ENCODE measurements around the gene APBB2.

APBB2 gene

GRCh38 chr4:41174444-41174843 lies 39.9 kb downstream of the APBB2 start:
- Histone ChIP-seq H3K79me2 (ENCODE audit: insufficient read depth, low read depth) (no peaks in the 10 kb centered on the region), H4K20me1 (ENCODE audit: insufficient read depth) (no peaks in the 10 kb centered on the region), H3K27ac (no peak overlapping the region), H3K36me3 (ENCODE audit: insufficient read depth) (no peaks in the 10 kb centered on the region), H3K9ac (no peak overlapping the region), H3K4me3 (IDR thresholded peaks at IDR 0.05; ENCODE audit: insufficient read depth, low read depth, low read length) (no peak overlapping the region), H3K4me1 (ENCODE audit: low read depth, poor library complexity, severe bottlenecking) (peaks cover 19% of the 10 kb centered on the region), H2AFZ (ENCODE audit: low read depth) (no peak overlapping the region), H3K4me2 (no peak overlapping the region), H3K27me3 (ENCODE audit: insufficient read depth, low read depth) (no peaks in the 10 kb centered on the region)
- TF ChIP-seq CTCF (conservative IDR thresholded peaks at IDR 0.05; ENCODE audit: low read depth, low read length), result no peak

DNA sequence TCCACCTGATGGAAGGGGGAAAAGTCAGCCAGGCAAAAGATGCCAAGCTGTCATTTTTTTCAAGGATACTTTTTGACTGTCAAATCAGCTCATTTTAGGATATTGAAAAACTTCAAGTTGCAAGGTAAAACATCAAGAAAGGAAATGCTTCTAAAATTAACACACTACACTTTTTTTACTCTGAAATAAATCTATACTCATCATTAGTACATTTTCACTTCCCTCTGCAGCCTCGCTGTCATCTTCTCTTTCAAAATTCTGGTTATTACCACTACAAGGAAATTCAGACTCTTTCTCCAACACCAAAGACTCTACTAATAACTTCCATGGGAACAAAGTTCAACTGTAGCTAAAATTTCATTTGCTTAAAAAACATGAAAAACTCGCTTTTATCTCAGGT lies 41.6 kb downstream of the APBB2 start:
- H3K79me2 ChIP-seq (ENCODE audit: insufficient read depth, low read depth), result no peaks in the 10 kb centered on the region

GRCh38 chr4:41169256-41169800 lies 45.0 kb downstream of the APBB2 start:
- no peak for TF ChIP-seq CTCF (conservative IDR thresholded peaks at IDR 0.05; ENCODE audit: low read depth, low read length)
- H4K20me1 ChIP-seq (ENCODE audit: insufficient read depth), result no peaks in the 10 kb centered on the region
- no peaks in the 10 kb centered on the region for H3K36me3 ChIP-seq (ENCODE audit: insufficient read depth)
- H3K9ac ChIP-seq, result no peak overlapping the region
- H3K4me3 ChIP-seq (IDR thresholded peaks at IDR 0.05; ENCODE audit: insufficient read depth, low read depth, low read length), result no peak overlapping the region
- no peaks in the 10 kb centered on the region for H3K27me3 ChIP-seq (ENCODE audit: insufficient read depth, low read depth)
- no peaks in the 10 kb centered on the region for H3K79me2 ChIP-seq (ENCODE audit: insufficient read depth, low read depth)
- H3K4me1 ChIP-seq (ENCODE audit: low read depth, poor library complexity, severe bottlenecking), result no peaks in the 10 kb centered on the region
- H3K4me2 ChIP-seq, result no peak overlapping the region
- H2AFZ ChIP-seq (ENCODE audit: low read depth), result no peak overlapping the region
- no peak overlapping the region for H3K27ac ChIP-seq

More for the DNA sequence above, 41.6 kb downstream of the APBB2 start:
- H3K4me2 ChIP-seq, result no peak overlapping the region
- no peak overlapping the region for H2AFZ ChIP-seq (ENCODE audit: low read depth)
- H3K36me3 ChIP-seq (ENCODE audit: insufficient read depth), result no peaks in the 10 kb centered on the region
- H4K20me1 ChIP-seq (ENCODE audit: insufficient read depth), result no peaks in the 10 kb centered on the region
- no peak for TF ChIP-seq CTCF (conservative IDR thresholded peaks at IDR 0.05; ENCODE audit: low read depth, low read length)
- no peak overlapping the region for H3K27ac ChIP-seq
- H3K9ac ChIP-seq, result no peak overlapping the region
- peaks cover 16% of the 10 kb centered on the region for H3K4me1 ChIP-seq (ENCODE audit: low read depth, poor library complexity, severe bottlenecking)
- H3K4me3 ChIP-seq (IDR thresholded peaks at IDR 0.05; ENCODE audit: insufficient read depth, low read depth, low read length), result no peak overlapping the region
- H3K27me3 ChIP-seq (ENCODE audit: insufficient read depth, low read depth), result no peaks in the 10 kb centered on the region

DNA sequence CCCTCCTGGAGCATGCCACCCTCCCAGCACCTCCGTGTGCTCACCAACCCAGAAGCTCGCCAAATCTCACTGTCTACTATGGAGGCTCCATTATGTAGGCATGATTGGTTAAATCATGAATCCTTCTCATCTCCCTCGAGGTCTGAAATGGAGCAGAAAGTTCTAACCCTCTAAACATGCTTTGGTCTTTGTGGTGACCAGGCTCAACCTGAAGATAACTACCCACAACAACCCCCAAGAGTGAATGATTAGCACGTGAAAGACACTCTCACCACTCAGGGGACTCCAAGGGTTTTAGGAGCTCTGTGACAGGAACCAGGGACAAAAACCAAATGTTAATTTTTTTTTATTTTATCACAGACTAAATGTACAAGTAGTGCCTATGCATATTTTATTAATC lies 47.2 kb downstream of the APBB2 start:
- Histone ChIP-seq H3K4me3 (IDR thresholded peaks at IDR 0.05; ENCODE audit: insufficient read depth, low read depth, low read length) (no peak overlapping the region), H3K79me2 (ENCODE audit: insufficient read depth, low read depth) (no peaks in the 10 kb centered on the region), H3K36me3 (ENCODE audit: insufficient read depth) (no peaks in the 10 kb centered on the region), H3K4me2 (no peak overlapping the region), H4K20me1 (ENCODE audit: insufficient read depth) (no peaks in the 10 kb centered on the region), H3K27ac (no peak overlapping the region), H2AFZ (ENCODE audit: low read depth) (no peak overlapping the region), H3K27me3 (ENCODE audit: insufficient read depth, low read depth) (no peaks in the 10 kb centered on the region), H3K4me1 (ENCODE audit: low read depth, poor library complexity, severe bottlenecking) (no peaks in the 10 kb centered on the region), H3K9ac (no peak overlapping the region)
- no peak for TF ChIP-seq CTCF (conservative IDR thresholded peaks at IDR 0.05; ENCODE audit: low read depth, low read length)

Measured in KMS-11 (cell line).